T follicular helper cell (primary cell): ENCODE results near the gene ELOF1.
A peak's percentile ranks its signal among the peaks of the same experiment; 100 is the strongest.

Experiments
- DNase-seq: peaks from one replicate; pipeline ENCODE4 v3.0.0-alpha.2; 2020; ENCODE audit warnings: low read depth

ELOF1 gene

DNA sequence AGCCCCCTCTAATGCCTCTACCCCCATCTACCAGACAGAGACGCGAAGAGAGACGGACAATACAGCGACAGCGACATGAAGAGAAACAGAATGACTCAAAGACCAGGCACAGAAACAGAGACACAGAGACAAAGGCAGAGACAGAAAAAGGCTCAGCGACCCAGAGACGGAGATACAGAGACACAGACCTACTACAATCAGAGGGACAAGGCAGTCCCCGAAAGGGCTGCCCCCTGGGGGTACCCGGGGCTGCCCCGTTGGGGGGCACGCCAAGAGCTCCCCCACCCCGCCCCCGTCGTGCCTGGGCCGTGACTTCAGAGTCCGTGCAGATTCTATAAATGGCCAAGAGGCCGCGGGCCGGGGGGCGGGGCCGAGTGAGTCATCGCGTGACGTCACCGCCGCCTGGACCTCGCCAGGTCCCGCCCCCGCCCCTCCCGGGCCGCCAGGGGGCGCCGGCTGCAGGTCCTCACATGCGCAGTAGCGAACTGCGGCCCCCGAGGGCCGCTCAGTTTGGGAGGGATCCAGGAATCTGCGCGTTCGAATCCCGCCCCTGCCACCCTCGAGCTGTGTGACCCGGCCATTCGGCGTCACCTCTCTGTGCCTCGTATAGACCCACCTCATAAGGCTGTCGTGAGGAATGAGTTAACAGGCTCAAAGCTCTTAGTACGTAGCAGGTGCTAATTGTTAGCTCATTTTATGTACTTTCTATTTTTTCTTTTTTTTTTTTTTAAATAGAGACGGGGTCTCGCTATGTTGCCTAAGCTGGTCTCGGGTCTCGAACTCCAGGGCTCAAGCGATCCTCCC, 23.0 kb downstream of the ELOF1 start:
- DNase-seq: peak; percentile 69

- no peak for DNase-seq
Observed at GRCh38 chr19:11534948-11535347, 24.1 kb downstream of the ELOF1 start.

DNA sequence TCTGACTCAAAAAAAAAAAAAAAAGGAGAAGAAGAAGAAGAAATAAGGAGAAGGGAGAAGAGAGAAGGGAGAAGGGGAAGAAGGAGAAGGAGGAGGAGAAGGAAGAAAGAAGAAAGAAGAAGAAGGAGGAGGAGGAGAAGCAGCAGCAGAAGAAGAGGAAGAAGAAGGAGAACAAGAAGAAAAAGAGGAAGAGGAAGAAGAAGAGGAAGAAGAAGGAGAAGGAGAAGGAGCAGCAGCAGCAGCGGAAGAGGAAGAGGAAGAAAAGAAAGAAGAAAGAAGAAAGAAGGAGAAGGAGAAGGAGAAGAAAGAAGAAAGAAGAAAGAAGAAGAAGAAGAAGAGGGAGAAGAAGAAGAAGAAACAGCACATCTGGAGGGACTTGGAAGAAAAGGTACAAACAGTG, 24.5 kb downstream of the ELOF1 start:
- DNase-seq: no peak

- DNase-seq: no peak
Observed at GRCh38 chr19:11530432-11530831, 28.6 kb downstream of the ELOF1 start.

DNA sequence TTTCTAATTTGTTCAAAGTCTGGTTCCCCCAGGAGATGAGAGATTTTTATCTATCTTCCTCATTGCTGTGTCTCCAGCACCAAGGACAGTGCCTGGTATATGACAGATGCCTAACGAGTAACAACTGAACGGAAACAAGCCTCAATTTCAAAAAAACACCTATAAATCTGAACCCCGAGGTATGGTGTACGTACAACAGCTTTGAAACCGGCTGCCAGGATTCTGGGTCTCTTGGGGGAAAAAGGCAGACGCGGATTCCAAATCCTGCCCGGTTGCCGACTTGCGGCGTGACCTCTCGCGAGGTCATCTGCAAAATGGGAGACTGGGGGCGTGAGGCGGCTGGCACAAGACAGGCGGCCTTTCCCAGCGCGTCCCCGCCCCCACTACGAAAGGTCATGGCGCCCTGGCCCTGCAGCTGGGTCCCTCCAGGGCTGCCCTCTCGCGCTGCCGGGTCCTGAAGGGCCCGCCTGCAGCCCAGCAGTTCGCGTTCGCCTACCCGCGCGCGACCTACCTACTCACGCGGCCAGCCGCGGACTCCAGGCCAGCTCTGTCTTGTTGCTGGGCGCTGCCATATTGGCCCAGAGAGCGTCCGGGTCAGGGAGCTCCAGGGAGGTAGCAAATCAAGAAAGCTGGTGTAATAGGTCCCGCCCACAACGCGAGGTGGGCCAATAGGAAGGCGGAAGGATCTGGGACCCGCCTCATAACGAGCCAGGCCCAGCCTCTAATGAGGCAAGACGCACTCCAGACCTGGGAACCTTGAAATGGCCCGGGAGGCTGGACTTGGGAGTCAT, 30.3 kb downstream of the ELOF1 start, which contains the start of gene ECSIT:
Gene ECSIT (minus strand): TSS at position 584 of the 791 bp plus-strand sequence. CDS start 9,964 bp downstream, outside the sequence.
- peak; percentile 87 for DNase-seq

- DNase-seq: no peak
Observed at GRCh38 chr19:11519138-11519537, 39.9 kb downstream of the ELOF1 start.

DNA sequence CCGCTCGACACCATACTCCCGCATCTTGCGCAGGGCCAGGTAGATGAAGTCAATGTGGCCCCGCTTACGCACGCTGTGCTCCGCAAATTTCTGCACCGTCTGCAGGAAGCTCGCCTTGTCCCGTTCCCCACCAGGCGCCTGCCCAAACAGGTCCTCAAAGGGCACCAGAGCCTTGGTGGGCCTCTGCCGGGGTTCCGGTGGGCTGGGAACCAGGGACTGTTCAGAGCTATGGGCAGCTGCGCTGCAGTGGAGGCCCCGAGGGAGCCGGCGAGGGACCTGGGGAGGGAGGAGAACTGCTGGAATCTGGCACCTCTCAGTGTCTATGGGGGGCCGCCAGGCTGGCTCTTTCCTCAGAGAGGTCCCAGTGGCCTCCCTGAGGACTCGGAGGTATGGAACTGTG, 45.1 kb downstream of the ELOF1 start:
- DNase-seq: no peak

- no peak for DNase-seq
Observed at GRCh38 chr19:11510444-11510843, 48.6 kb downstream of the ELOF1 start.

DNA sequence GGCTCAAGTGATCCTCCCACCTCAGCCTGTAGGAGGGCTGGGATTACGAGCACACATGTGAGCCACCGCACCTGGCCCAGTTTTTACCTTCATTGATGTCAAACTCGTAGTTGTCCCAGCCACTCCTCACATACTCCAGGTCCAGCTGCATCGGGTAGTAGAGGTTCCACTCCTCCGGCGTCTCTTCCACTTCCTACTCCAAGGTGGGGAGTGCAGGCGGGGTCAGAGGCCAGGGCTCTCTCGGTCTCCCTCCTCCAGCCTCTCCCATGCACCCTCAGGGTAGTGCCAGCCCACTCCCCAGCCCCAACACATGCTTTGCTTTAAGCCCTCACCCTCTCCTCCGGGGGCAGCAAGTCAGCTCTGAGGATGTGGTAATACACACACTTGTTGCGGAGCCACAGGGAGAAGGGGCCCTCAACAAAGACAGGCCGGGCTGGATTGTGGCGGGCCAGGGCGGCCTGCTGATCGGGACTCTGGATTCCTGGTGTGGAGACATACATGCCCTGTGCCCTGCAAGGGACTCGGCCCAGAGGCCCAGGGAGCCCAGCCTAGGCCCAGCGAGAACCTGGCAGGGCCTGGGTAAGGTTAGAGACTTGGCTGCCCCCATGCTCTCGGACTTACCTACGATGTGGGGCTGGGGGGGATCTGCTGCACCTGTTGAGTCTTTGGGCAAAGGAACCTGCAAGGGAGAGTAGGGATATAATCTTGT, 51.5 kb downstream of the ELOF1 start:
- DNase-seq: no peak

DNA sequence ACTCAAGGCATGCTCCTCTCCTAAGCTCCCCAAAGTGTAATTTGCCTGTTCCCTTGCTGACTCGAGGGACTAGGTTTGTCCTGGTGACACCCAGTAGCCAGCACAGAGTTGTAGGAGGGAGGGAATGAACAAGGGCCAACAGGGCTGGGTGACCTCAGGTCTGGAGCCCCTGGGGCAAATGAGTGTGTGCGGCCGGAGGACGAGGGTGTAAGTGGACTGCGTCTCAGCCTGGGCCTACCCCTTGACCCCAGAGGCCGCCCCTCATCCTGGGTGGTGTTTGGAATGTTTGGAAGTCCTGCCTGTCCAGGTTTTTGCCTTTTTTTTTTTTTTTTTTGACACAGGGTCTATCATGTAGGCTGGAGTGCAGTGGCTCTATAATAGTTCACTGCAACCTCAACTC, 52.1 kb downstream of the ELOF1 start:
- DNase-seq: no peak

DNA sequence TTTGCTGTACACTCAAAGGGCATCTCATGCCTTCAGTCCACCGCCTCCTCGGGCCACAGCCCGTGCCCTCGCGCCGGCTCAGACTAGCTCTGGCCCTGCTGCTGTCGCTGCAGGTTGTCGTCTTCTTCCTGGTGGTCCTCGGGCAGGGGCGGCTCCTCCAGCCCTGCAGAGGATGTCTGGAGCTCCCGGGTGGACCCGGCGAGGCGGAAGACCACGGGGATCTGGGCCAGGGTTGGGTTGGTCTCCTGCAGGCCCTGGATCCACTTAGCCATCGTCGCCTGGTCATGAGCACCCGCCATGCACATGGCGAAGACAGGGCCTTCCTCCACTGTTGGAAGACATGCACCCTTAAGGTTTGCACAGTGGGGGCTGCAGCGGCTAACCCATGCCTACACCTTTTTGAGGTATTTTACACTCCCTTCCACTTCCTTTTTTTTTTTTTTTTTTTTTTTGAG, 52.9 kb downstream of the ELOF1 start:
- DNase-seq: no peak

DNA sequence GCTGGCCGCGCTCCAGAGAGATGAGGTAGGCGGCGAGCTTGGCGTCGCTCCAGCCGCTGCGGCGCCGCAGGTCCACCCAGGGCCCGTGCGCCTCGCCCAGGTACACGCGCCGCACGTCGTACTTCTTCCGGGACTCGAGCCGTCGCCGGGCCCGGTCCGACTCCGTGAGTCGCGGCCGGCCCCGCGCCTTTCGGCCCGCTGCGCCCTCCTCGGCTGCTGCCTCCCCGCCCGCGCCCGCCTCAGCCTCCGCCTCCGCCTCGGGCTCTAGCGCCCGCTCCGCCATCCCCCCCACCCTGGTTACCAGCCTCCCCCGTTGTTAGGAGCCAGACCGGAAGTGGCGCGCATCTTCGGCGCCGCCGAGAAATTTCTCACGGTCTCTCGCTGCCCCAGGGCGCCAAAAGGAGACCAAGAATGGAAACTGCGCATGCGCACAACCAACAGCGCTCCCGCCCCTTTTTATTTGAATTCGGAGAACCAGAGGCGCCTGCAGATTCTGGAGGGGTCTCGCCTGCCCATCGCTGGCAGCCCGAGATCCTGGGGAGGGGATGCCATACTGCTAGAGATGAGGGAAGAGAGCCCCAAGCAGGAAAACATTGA, 53.4 kb downstream of the ELOF1 start, which contains the start of gene ZNF653:
Gene ZNF653 (minus strand): TSS at position 336 of the 597 bp plus-strand sequence. CDS start 53 bp downstream, at position 283.
- DNase-seq: peak; percentile 91

- DNase-seq: peak; percentile 94
Observed at GRCh38 chr19:11505032-11505503, 54.0 kb downstream of the ELOF1 start.

DNA sequence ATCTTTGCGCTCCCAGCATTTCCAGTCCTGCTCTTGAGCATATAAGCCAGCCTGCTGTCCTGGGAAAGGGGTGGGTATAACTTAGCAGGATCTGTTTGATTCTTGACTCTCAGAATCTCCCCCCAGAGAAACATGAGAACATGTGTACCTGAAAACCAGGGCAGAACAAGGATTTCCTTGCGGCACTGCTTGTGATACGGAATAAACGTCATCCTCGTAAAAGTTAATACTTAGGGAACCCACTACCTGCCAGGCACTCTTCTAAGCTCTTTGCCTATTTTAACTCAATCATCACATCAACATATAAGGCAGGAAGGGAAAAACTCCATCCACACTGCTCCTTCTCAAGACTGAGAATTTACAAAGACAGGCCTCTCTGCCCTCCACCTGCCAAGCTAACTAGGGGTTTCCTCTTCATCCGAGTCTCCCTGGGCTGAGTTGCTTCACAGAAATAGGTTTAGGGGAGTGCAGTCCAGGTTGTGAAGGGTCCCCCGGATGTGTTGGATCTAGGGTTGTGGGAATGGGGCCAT, 54.5 kb downstream of the ELOF1 start:
- no peak for DNase-seq
